HFFc6 (cell line): ENCODE measurements around the gene HOXC5. TPM values are rescaled to one million over a fixed set of nuclear protein-coding genes. Genes with fewer than 3 reads are reported as not detected.

ENCODE experiments used
- DNase-seq: peaks from one replicate; pipeline ENCODE4 v3.0.0-alpha.2; 2018
- H3K27ac Mint-ChIP-seq: 2 replicates; pipeline ENCODE4 v1.8.0; 2020; ENCODE audit warnings: mild to moderate bottlenecking, mixed read lengths
- H3K27me3 Mint-ChIP-seq: 2 replicates; pipeline ENCODE4 v1.8.0; 2021; ENCODE audit warnings: mild to moderate bottlenecking, moderate library complexity, mixed read lengths; ENCODE audit not compliant: insufficient read depth
- H3K36me3 Mint-ChIP-seq: 2 replicates; pipeline ENCODE4 v1.8.0; 2021; ENCODE audit warnings: low read depth, mixed read lengths
- H3K4me1 Mint-ChIP-seq: 2 replicates; pipeline ENCODE4 v1.8.0; 2020; ENCODE audit warnings: low read depth, mixed read lengths
- H3K4me3 Mint-ChIP-seq: 2 replicates; pipeline ENCODE4 v1.8.0; 2020; ENCODE audit warnings: mild to moderate bottlenecking, moderate library complexity, mixed read lengths
- H3K9me3 Mint-ChIP-seq: 2 replicates; pipeline ENCODE4 v1.8.0; 2020; ENCODE audit warnings: mild to moderate bottlenecking, mixed read lengths
- CTCF ChIP-seq: fragments of 200-600 bp; sonication (generic); IDR thresholded peaks from 2 replicates; pipeline ENCODE4 v1.5.0; 2021; ENCODE audit warnings: antibody characterized with exemption, mild to moderate bottlenecking
- total RNA-seq, 6 experiments: library from RNA; stranded (reverse); fragmentation: NEBNext Ultra II Directional; extraction: Animal tissue kit (Norgen Biotek cat#: 25700); gene quantifications; 2 replicates in 1 of 6; 3 replicates in 5 of 6; pipeline ENCODE4 v1.2.3, GENCODE V29; 2021

The HOXC5 gene
- total RNA-seq, 6 experiments from 2014 or later, result 0.13 TPM; not detected in 5

DNA sequence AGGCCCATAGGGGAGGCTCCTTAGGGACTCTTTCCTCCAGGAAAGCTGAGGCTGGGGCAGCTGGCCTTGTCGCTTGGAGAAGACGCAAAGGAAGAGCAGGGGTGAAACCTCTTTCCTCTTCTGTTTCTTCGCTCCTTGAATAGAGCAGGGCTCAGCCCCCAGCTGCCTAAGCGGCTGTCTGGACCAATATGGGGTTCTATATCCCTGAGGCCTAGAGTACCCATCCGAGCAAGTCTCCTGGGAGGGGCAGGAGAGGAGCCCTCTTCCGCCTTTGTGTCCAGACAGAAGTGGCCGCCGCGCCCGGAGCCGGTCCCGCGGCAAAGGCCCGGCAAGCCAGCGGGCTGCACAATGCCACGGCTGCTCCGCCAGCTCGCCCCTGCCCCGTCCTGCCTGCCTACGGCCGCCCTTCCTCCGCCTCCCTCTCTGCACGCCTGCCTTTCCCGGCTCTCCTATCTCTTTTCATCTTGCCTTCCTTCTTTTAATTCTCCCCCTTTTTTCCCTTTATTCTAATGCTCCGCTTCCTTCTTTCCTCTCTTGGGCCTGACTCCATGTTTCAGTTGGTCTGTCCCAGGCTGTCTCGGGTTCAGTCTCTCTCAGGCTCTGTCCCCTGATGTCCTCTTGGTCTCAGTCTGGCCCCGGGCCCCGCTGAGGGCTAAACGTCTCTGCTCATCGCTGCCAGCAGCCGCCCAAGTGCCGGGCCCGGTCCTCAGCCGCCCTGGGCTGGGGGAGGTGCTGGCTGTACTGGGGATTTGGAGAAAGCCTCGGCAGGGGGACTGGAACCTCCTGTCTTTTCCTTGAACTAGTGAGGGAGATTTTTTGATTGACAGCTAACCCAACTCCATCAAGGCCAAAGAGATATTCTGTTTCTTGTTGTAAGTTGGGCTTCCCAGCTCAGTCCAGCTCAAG, 35.4 kb upstream of the HOXC5 start:
- H3K4me3 Mint-ChIP-seq, result no peak overlapping the region

GRCh38 chr12:53998110-53998899, 34.5 kb upstream of the HOXC5 start:
- H3K27me3 Mint-ChIP-seq, result peaks cover 73% of the 10 kb centered on the region
- no peak overlapping the region for H3K4me3 Mint-ChIP-seq
- TF ChIP-seq CTCF, result no peak
- no peaks in the 10 kb centered on the region for H3K36me3 Mint-ChIP-seq
- no peak for DNase-seq
- no peak overlapping the region for H3K27ac Mint-ChIP-seq
- no peaks in the 10 kb centered on the region for H3K9me3 Mint-ChIP-seq
- no peaks in the 10 kb centered on the region for H3K4me1 Mint-ChIP-seq

More for the DNA sequence above, 35.4 kb upstream of the HOXC5 start:
- no peaks in the 10 kb centered on the region for H3K9me3 Mint-ChIP-seq
- no peaks in the 10 kb centered on the region for H3K36me3 Mint-ChIP-seq
- no peak overlapping the region for H3K27ac Mint-ChIP-seq
- peaks cover 68% of the 10 kb centered on the region for H3K27me3 Mint-ChIP-seq
- no peaks in the 10 kb centered on the region for H3K4me1 Mint-ChIP-seq
- no peak for TF ChIP-seq CTCF
- DNase-seq, result no peak

- TF ChIP-seq CTCF, result no peak
- H3K4me1 Mint-ChIP-seq, result no peaks in the 10 kb centered on the region
- peaks cover 70% of the 10 kb centered on the region for H3K27me3 Mint-ChIP-seq
- H3K9me3 Mint-ChIP-seq, result no peaks in the 10 kb centered on the region
- no peak for DNase-seq
- H3K27ac Mint-ChIP-seq, result no peak overlapping the region
- H3K36me3 Mint-ChIP-seq, result no peaks in the 10 kb centered on the region
- no peak overlapping the region for H3K4me3 Mint-ChIP-seq
Measured at GRCh38 chr12:53998900-53999236, 34.0 kb upstream of the HOXC5 start.

- Mint-ChIP-seq H3K4me3 (peak overlapping the region; percentile 80), H3K36me3 (no peaks in the 10 kb centered on the region), H3K9me3 (no peaks in the 10 kb centered on the region), H3K27me3 (peaks cover 71% of the 10 kb centered on the region), H3K4me1 (no peaks in the 10 kb centered on the region), H3K27ac (no peak overlapping the region; the same call in 1 of the 2 replicates)
- TF ChIP-seq CTCF, result no peak
- DNase-seq, result peak; percentile 20
Measured at GRCh38 chr12:53999559-54000115, 33.2 kb upstream of the HOXC5 start.

DNA sequence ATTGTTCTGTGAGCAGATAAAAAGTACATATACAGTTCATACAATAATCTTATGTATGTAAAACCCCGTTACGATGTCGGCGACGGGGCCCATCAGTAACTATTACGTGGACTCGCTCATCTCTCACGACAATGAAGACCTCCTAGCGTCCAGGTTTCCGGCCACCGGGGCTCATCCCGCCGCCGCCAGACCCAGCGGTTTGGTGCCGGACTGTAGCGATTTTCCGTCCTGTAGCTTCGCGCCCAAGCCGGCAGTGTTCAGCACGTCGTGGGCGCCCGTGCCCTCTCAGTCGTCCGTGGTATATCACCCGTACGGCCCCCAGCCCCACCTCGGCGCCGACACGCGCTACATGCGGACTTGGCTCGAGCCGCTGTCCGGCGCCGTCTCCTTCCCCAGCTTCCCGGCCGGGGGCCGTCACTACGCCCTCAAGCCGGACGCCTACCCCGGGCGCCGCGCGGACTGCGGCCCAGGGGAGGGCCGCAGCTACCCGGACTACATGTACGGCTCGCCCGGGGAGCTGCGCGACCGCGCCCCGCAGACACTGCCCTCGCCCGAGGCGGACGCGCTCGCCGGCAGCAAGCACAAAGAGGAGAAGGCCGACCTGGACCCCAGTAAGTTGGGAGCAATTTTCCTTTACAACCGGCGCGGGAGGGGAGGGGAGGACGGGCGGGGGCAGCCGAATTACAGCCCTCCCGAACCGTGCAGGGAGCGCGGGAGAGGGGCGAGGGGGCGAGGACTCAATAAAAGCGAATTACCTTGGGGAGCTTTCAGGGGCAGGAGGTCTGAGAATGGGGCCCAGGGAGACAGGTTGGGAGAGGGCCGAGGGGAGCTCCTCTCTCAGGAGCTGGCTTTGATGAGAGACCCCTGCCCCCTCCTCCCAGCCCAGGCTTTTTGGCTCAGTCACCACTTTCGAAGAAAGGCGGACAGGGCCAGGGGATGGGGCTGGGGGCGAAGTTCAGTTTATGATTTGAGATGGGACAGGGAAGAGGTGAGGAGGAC, 32.4 kb upstream of the HOXC5 start, which contains the start of gene HOXC9:
HOXC9 (plus strand) TSS at position 46 of the 999 bp plus-strand sequence; CDS start at position 74, 28 bp downstream.
- peaks cover 72% of the 10 kb centered on the region for H3K27me3 Mint-ChIP-seq
- DNase-seq, result no peak
- no peaks in the 10 kb centered on the region for H3K36me3 Mint-ChIP-seq
- H3K9me3 Mint-ChIP-seq, result no peaks in the 10 kb centered on the region
- peak within 1 kb of the TSS; percentile 80 for H3K4me3 Mint-ChIP-seq
- no peak within 1 kb of the TSS; the same call in 1 of the 2 replicates for H3K27ac Mint-ChIP-seq
- H3K4me1 Mint-ChIP-seq, result no peaks in the 10 kb centered on the region; the same call in 1 of the 2 replicates
- no peak for TF ChIP-seq CTCF
